Measurements from ENCODE around the gene CCNG2.

Gene CCNG2

GRCh38 chr4:77148078-77148477 is 8.9 kb upstream of the CCNG2 start:
- Histone ChIP-seq H3K27ac (ENCODE audit: low read depth, low read length) (no peak overlapping the region), H3K4me3 (ENCODE audit: low read depth, low read length) (no peak overlapping the region), H3K4me1 (ENCODE audit: control insufficient read depth, insufficient read depth, low read length) (peaks cover 6% of the 10 kb centered on the region; the same call in 1 of the 2 replicates), H3K36me3 (ENCODE audit: control insufficient read depth, insufficient read depth, low read length) (no peaks in the 10 kb centered on the region), H3K27me3 (ENCODE audit: control insufficient read depth, insufficient read depth, low read length) (no peaks in the 10 kb centered on the region), H3K9ac (ENCODE audit: low read depth, low read length) (no peak overlapping the region), H3K9me3 (ENCODE audit: control insufficient read depth, insufficient read depth, low read length) (no peaks in the 10 kb centered on the region)

- no peaks in the 10 kb centered on the region for H3K27me3 ChIP-seq (ENCODE audit: control insufficient read depth, insufficient read depth, low read length)
- H3K36me3 ChIP-seq (ENCODE audit: control insufficient read depth, insufficient read depth, low read length): no peaks in the 10 kb centered on the region
- H3K27ac ChIP-seq (ENCODE audit: low read depth, low read length): no peak overlapping the region
- peaks cover 6% of the 10 kb centered on the region; the same call in 1 of the 2 replicates for H3K4me1 ChIP-seq (ENCODE audit: control insufficient read depth, insufficient read depth, low read length)
- H3K4me3 ChIP-seq (ENCODE audit: low read depth, low read length): no peak overlapping the region
- H3K9me3 ChIP-seq (ENCODE audit: control insufficient read depth, insufficient read depth, low read length): no peaks in the 10 kb centered on the region
- no peak overlapping the region for H3K9ac ChIP-seq (ENCODE audit: low read depth, low read length)
These were observed 7.2 kb upstream of the CCNG2 start for GRCh38 chr4:77149789-77150188.

GRCh38 chr4:77151241-77151640 is 5.8 kb upstream of the CCNG2 start:
- Histone ChIP-seq H3K4me1 (ENCODE audit: control insufficient read depth, insufficient read depth, low read length) (peaks cover 12% of the 10 kb centered on the region), H3K27ac (ENCODE audit: low read depth, low read length) (no peak overlapping the region), H3K27me3 (ENCODE audit: control insufficient read depth, insufficient read depth, low read length) (no peaks in the 10 kb centered on the region), H3K4me3 (ENCODE audit: low read depth, low read length) (no peak overlapping the region), H3K9ac (ENCODE audit: low read depth, low read length) (no peak overlapping the region), H3K36me3 (ENCODE audit: control insufficient read depth, insufficient read depth, low read length) (no peaks in the 10 kb centered on the region), H3K9me3 (ENCODE audit: control insufficient read depth, insufficient read depth, low read length) (no peaks in the 10 kb centered on the region)

GRCh38 chr4:77152421-77152820 is 4.6 kb upstream of the CCNG2 start:
- Histone ChIP-seq H3K4me3 (ENCODE audit: low read depth, low read length) (no peak overlapping the region), H3K27ac (ENCODE audit: low read depth, low read length) (no peak overlapping the region), H3K36me3 (ENCODE audit: control insufficient read depth, insufficient read depth, low read length) (no peaks in the 10 kb centered on the region), H3K9ac (ENCODE audit: low read depth, low read length) (no peak overlapping the region), H3K27me3 (ENCODE audit: control insufficient read depth, insufficient read depth, low read length) (no peaks in the 10 kb centered on the region), H3K9me3 (ENCODE audit: control insufficient read depth, insufficient read depth, low read length) (no peaks in the 10 kb centered on the region), H3K4me1 (ENCODE audit: control insufficient read depth, insufficient read depth, low read length) (peaks cover 12% of the 10 kb centered on the region)

- Histone ChIP-seq H3K9ac (ENCODE audit: low read depth, low read length) (no peak overlapping the region), H3K27me3 (ENCODE audit: control insufficient read depth, insufficient read depth, low read length) (no peaks in the 10 kb centered on the region), H3K4me3 (ENCODE audit: low read depth, low read length) (no peak overlapping the region), H3K9me3 (ENCODE audit: control insufficient read depth, insufficient read depth, low read length) (no peaks in the 10 kb centered on the region), H3K36me3 (ENCODE audit: control insufficient read depth, insufficient read depth, low read length) (no peaks in the 10 kb centered on the region), H3K27ac (ENCODE audit: low read depth, low read length) (no peak overlapping the region), H3K4me1 (ENCODE audit: control insufficient read depth, insufficient read depth, low read length) (peaks cover 12% of the 10 kb centered on the region)
These were observed 4.0 kb upstream of the CCNG2 start for GRCh38 chr4:77153006-77153405.

- H3K4me3 ChIP-seq (ENCODE audit: low read depth, low read length): no peak overlapping the region
- no peaks in the 10 kb centered on the region for H3K9me3 ChIP-seq (ENCODE audit: control insufficient read depth, insufficient read depth, low read length)
- H3K9ac ChIP-seq (ENCODE audit: low read depth, low read length): no peak overlapping the region
- peaks cover 2% of the 10 kb centered on the region; the same call in 1 of the 2 replicates for H3K36me3 ChIP-seq (ENCODE audit: control insufficient read depth, insufficient read depth, low read length)
- H3K27ac ChIP-seq (ENCODE audit: low read depth, low read length): no peak overlapping the region
- peaks cover 19% of the 10 kb centered on the region for H3K4me1 ChIP-seq (ENCODE audit: control insufficient read depth, insufficient read depth, low read length)
- no peaks in the 10 kb centered on the region for H3K27me3 ChIP-seq (ENCODE audit: control insufficient read depth, insufficient read depth, low read length)
These were observed 2.9 kb upstream of the CCNG2 start for GRCh38 chr4:77154065-77154464.

- Histone ChIP-seq H3K4me1 (ENCODE audit: control insufficient read depth, insufficient read depth, low read length) (peaks cover 19% of the 10 kb centered on the region), H3K36me3 (ENCODE audit: control insufficient read depth, insufficient read depth, low read length) (peaks cover 11% of the 10 kb centered on the region), H3K27me3 (ENCODE audit: control insufficient read depth, insufficient read depth, low read length) (no peaks in the 10 kb centered on the region), H3K4me3 (ENCODE audit: low read depth, low read length) (peak overlapping the region; percentile 82; the same call in 1 of the 2 replicates), H3K27ac (ENCODE audit: low read depth, low read length) (no peak overlapping the region), H3K9ac (ENCODE audit: low read depth, low read length) (no peak overlapping the region), H3K9me3 (ENCODE audit: control insufficient read depth, insufficient read depth, low read length) (no peaks in the 10 kb centered on the region)
These were observed 2.1 kb upstream of the CCNG2 start for GRCh38 chr4:77154761-77155499.

- peaks cover 18% of the 10 kb centered on the region for H3K36me3 ChIP-seq (ENCODE audit: control insufficient read depth, insufficient read depth, low read length)
- H3K27ac ChIP-seq (ENCODE audit: low read depth, low read length): peak overlapping the region; percentile 84
- peak overlapping the region; percentile 82 for H3K4me3 ChIP-seq (ENCODE audit: low read depth, low read length)
- H3K4me1 ChIP-seq (ENCODE audit: control insufficient read depth, insufficient read depth, low read length): peaks cover 19% of the 10 kb centered on the region
- H3K9ac ChIP-seq (ENCODE audit: low read depth, low read length): peak overlapping the region; percentile 60
- H3K9me3 ChIP-seq (ENCODE audit: control insufficient read depth, insufficient read depth, low read length): no peaks in the 10 kb centered on the region
- H3K27me3 ChIP-seq (ENCODE audit: control insufficient read depth, insufficient read depth, low read length): no peaks in the 10 kb centered on the region
These were observed 1.2 kb upstream of the CCNG2 start for GRCh38 chr4:77155631-77156452.

- Histone ChIP-seq H3K27ac (ENCODE audit: low read depth, low read length) (peak overlapping the region; percentile 100), H3K4me1 (ENCODE audit: control insufficient read depth, insufficient read depth, low read length) (peaks cover 19% of the 10 kb centered on the region), H3K4me3 (ENCODE audit: low read depth, low read length) (peak overlapping the region; percentile 82), H3K9ac (ENCODE audit: low read depth, low read length) (peak overlapping the region; percentile 99), H3K36me3 (ENCODE audit: control insufficient read depth, insufficient read depth, low read length) (peaks cover 25% of the 10 kb centered on the region), H3K9me3 (ENCODE audit: control insufficient read depth, insufficient read depth, low read length) (no peaks in the 10 kb centered on the region), H3K27me3 (ENCODE audit: control insufficient read depth, insufficient read depth, low read length) (no peaks in the 10 kb centered on the region)
These were observed 485 bp upstream of the CCNG2 start for GRCh38 chr4:77156533-77156911.

- H3K9ac ChIP-seq (ENCODE audit: low read depth, low read length): peak overlapping the region; percentile 99
- no peaks in the 10 kb centered on the region for H3K9me3 ChIP-seq (ENCODE audit: control insufficient read depth, insufficient read depth, low read length)
- H3K4me1 ChIP-seq (ENCODE audit: control insufficient read depth, insufficient read depth, low read length): peaks cover 16% of the 10 kb centered on the region
- H3K27me3 ChIP-seq (ENCODE audit: control insufficient read depth, insufficient read depth, low read length): no peaks in the 10 kb centered on the region
- H3K36me3 ChIP-seq (ENCODE audit: control insufficient read depth, insufficient read depth, low read length): peaks cover 39% of the 10 kb centered on the region
- peak overlapping the region; percentile 82 for H3K4me3 ChIP-seq (ENCODE audit: low read depth, low read length)
- peak overlapping the region; percentile 100 for H3K27ac ChIP-seq (ENCODE audit: low read depth, low read length)
These were observed 966 bp downstream of the CCNG2 start for GRCh38 chr4:77157859-77158486.

- no peaks in the 10 kb centered on the region for H3K27me3 ChIP-seq (ENCODE audit: control insufficient read depth, insufficient read depth, low read length)
- H3K4me3 ChIP-seq (ENCODE audit: low read depth, low read length): peak overlapping the region; percentile 82
- H3K27ac ChIP-seq (ENCODE audit: low read depth, low read length): peak overlapping the region; percentile 100
- H3K4me1 ChIP-seq (ENCODE audit: control insufficient read depth, insufficient read depth, low read length): peaks cover 16% of the 10 kb centered on the region
- peak overlapping the region; percentile 79 for H3K9ac ChIP-seq (ENCODE audit: low read depth, low read length)
- no peaks in the 10 kb centered on the region for H3K9me3 ChIP-seq (ENCODE audit: control insufficient read depth, insufficient read depth, low read length)
- H3K36me3 ChIP-seq (ENCODE audit: control insufficient read depth, insufficient read depth, low read length): peaks cover 44% of the 10 kb centered on the region
These were observed 1.5 kb downstream of the CCNG2 start for GRCh38 chr4:77158487-77158861.
